Measurements from ENCODE around the gene OR52A5.

Gene OR52A5

GRCh38 chr11:5115339-5115738 lies 22.8 kb downstream of the OR52A5 start:
- no peak for DNase-seq (ENCODE audit: low spot score)

GRCh38 chr11:5107285-5107684 lies 30.9 kb downstream of the OR52A5 start:
- DNase-seq (ENCODE audit: low spot score) = no peak

GRCh38 chr11:5103066-5103465 lies 35.1 kb downstream of the OR52A5 start:
- no peak for DNase-seq (ENCODE audit: low spot score)

- DNase-seq (ENCODE audit: low spot score) = no peak
These were observed 35.9 kb downstream of the OR52A5 start for GRCh38 chr11:5102246-5102645.

- no peak for DNase-seq (ENCODE audit: low spot score)
These were observed 42.1 kb downstream of the OR52A5 start for GRCh38 chr11:5096011-5096410.

GRCh38 chr11:5092821-5093585 lies 45.2 kb downstream of the OR52A5 start:
- no peak for DNase-seq (ENCODE audit: low spot score)

- no peak for DNase-seq (ENCODE audit: low spot score)
These were observed 47.5 kb downstream of the OR52A5 start for GRCh38 chr11:5090668-5091067.

GRCh38 chr11:5088556-5088955 lies 49.6 kb downstream of the OR52A5 start:
- DNase-seq (ENCODE audit: low spot score) = no peak

GRCh38 chr11:5083602-5084001 lies 54.6 kb downstream of the OR52A5 start:
- DNase-seq (ENCODE audit: low spot score) = no peak

GRCh38 chr11:5081405-5081804 lies 56.8 kb downstream of the OR52A5 start:
- DNase-seq (ENCODE audit: low spot score) = no peak

All from COLO829 (cell line).